HuH-7.5 (cell line): ENCODE data around the gene CALHM1.

Experiments
- DNase-seq: peaks from one replicate; pipeline ENCODE4 v3.0.0; 2011; ENCODE audit warnings: low spot score

CALHM1 gene

DNA sequence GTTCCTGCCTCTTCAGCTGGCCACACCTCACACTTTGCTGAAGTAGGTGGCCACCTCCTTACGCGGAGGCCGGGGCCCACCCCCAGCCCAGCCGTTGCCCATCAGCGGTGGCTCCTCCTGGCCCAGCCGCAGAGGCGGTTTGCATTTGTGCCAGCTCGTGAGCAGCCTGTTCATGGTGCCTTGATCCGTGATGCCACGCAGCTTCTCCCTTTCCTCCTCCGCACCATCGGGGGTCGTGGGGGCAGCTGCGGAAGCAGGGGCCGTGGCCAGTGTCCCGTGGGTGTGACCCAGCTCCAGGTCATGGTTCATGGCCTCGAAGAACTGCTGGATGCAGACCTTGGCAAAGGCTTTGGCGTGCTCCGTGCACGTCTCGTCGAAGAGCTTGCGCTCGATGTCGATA is 3.5 kb downstream of the CALHM1 start:
- no peak for DNase-seq

DNA sequence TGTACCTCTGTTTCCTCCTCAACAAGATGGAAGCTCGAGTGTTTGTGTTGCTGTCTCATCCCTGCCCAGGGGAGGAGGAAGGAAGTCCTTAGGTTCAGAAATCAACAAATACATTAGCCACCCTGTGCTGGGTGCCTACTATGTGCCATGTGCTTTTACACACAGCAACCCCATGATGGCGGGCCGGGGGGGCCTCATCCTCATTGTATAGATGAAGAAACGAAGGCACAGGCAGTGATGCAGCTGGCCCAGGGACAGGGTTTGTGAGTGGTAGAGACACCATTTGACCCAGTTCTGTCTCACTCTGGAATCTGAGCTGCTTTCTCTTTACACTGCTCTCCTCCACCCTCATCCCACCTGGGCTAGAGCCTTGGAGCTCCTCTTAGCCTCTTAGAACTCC is 4.7 kb downstream of the CALHM1 start:
- no peak for DNase-seq

DNA sequence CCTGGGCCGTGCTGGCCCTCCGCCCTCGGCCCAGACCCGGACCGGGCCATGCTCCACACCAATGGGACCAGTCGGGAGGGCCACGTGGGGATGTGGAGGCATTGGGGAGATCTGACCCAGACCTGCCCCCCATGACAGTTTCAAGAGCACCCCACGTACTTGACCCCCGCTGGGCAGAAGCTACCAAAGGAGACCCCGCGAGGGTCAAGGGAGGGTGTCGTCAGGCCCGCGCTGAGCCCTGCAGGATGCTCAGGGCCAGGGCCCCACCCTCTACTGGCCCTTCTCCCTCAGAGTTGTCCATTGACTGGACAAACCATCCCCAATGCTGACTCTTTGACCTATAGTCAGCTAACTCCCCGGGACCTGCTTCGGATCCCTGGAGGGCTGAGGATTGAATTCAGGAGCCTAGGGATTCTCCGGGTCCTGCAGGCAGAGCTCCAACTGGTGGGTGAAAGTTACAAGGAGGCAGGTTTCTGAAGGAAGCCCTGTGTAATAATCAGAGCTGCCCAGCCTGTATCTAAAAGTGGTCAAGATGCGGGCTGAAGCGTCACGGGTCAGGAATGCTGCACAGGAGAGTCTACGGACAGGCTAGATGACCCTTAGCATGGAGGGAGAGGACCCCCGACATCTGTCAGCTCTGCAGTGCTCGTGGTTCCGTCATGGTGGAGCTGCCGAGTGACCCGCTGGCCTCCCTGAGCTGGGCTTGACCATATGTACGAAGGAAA is 6.0 kb downstream of the CALHM1 start:
- peak; percentile 47 for DNase-seq

DNA sequence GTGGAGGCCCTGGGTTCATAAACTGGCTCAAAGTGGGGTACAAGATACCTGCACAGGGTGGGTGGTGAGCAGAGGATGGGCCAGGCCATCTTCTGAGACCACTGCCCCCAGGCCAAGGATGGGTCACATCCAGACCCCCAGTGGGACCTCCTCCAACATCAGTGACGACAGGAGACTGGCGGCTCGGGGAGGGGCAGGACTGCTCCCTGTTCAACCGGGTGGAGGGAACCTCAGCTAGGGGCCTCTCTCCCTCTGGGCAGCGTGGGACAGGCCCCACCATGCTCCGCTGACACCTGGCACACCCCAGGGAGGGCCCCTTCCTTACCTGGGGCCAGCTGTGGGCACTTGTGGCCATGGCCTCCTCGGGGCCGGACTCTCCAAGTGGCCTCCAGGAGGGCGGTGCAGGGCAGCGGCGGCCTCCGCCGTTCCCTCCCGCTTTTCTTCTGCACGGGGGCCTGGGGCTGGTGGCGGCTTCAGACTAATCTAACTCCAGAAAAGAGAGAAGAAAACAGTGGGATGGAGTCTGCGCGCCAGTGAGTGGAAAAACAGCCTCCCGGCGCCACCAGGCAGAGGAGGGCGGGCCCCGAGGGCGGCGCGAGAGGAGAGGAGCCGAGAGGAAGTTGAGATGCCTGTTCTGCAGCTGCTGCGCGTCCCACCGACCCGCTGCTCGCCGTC is 6.7 kb downstream of the CALHM1 start, which contains the start of gene CALHM2:
Gene CALHM2, minus strand, starts transcription at position 540 of the 675 bp plus-strand sequence. CDS start 2,429 bp downstream, outside the sequence.
- DNase-seq: peak; percentile 81

DNA sequence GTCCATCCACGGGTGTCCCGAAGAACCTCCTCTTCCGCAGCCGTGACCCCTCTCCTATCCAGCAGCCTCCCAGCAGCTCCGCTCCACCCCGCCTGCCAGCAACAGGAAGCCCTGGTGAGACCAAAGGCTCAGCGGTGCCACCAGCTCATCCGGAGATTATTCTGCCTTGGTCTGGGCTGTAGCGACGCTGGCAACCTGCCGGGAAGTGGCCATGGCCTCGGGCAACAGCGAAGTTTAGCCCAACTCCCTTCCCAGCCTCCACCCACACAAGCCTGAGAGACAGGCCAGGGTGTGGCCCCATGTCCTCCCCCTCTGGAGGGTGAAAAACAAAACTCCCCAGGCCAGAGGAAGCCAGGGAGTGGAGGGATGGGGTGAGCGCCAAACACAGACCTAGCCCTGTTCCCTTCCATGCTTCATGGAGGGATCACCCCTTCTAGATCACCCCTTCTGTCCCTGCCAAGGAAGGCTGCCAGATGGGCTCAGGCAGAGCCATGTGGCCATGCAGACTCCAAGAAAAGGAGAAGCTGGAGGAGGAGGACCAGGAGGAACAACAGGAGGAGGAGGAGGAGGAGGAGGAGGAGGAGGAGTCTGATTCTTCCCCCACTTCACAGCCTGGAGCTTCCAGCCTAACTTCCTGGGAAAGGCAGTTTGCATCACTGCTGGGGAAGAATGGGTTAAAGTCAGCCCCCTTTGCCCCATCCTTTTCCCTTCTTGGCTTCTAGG is 7.4 kb downstream of the CALHM1 start:
- peak; percentile 54 for DNase-seq

DNA sequence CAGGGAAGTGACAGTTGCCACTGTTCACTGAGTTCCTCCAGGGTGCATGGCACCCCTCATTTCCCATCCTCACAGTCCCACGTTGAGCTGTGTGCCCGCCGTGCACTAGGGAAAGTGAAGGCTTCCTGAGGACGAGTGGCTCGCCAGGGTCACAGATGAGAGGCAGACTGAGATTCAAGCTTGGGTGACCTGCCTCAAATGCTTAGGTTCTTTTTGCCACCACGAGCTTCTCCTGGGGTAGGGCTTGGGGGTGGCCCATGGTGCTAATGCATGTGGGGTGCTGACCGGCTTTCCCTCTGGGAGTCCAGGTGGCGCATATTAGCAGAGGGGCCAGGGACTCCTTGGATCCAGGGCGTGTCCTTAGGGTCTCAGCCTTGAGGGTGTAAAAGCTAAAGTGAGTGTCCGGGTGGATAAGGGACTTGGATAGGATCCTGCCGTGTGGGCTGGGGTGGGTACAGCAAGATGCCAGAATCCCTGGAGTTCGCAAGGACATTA is 8.5 kb downstream of the CALHM1 start:
- DNase-seq: no peak

DNA sequence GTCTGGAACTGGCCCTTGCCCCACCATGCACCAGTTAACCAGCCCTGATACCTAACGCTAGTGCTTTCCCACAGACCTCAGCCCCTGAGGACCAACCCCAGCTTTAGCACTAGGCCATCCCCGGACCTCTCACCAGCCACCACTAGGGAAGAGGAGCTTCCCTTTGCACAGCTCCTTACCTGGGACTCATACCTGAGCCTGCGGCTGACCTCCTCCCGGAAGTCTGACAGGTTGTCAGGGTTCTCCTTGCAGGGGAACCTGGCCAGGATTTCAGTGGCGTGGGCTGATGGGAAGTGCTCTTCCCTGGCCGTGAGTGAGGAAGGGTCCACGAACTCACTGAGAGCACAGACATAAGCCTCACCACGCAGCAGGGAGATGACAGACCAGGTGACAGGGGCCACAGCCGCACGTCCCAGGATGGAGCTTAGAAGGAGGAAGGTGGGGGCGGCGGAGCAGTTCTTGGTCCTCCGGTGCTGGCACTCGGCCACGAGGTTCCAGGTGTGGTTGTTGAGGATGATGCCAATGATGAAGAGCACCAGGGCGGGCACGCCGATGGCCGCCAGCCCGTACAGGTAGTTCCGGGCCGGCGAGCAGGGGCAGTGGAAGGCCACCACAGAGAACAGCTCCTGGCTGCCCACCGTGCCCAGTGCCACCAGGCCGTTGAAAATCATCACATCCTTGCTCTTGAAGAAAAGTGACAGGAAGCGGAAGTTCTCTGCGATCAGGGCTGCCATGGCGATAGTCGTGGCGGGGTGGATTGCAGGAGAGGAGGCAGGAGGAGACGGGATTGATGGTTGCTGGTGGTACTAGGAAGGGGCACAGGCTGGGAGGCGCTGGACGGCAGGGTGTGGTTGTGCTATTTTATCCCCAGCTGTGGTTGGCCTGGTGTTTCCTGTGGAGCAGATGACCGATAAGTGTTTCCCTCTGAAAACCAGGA is 9.2 kb downstream of the CALHM1 start:
- no peak for DNase-seq

DNA sequence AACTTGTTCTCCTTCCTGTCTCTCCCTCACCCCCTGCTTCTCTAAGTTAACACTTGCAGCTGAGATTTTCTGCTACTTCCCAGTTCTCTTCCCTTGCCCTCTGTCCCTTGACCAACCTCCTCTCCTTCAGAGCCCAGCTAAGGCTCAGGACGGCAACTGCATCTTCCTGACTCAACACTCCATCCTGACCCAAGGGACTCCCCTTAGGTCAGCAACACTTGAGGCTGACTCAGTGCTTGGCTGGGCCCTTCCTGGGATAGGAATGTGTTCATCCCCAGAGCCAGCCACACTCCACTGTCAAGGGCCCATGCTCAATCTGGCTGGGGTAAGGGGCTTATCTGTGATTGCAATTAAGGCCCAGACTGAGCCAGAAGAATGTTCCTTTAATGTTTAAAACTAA is 10.0 kb downstream of the CALHM1 start:
- DNase-seq: no peak

DNA sequence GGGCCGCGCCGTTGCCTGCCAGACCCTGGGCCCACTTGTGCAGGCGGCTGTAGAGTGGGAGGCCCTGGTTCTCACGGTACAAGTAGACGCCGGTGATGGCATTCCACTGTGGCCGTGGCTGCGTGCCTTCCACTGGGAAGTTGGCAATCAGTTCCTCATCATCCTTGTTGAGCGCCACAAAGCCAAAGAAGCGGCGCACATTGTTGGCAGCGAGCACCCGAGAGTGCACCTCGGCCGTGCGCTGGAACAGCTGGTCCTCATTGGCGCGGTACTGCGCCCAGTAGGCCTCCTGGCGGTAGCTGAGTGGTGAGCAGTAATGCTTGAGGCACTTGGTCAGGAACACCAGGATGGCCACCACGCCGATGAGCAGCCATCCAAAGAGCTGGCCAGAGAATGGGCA is 11.5 kb downstream of the CALHM1 start:
- DNase-seq: no peak

DNA sequence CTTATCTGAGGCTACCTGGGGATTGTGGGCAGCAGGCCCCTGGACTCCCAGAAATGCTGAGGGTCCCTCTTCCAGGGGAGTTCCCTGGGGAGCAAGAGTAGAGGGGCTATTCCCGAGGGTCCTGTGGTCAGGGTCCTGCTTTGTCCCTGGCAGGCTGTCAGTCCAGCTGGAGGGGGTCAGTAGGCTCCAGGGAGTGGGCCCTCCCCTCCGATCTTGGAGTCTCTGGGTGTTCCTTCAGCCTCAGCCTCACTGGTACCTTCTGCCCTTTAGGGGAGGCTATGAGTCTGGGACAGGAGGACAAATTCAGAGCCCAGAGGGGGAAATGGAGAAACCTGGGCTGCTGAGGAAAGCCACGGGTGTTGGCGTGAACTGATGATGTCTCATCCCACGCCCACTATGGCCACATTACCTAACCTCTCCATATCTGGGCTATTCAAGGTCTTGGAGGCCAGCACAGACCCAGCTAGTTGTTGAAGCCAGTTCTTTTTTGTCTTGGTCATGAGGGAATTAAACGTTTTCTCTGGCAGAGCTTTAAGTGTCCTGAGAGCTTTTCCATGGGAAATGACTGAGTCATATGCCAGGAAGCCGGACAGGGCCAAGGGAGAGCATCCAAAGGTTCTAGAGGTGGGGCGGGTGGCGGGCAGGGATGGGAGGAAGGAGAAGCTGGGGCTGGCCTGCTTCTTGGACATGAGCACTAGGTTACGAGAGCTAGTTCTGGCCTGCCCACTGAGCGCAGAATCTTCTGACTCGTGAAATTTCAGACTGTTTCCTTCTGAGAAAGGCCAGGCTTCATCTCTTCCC is 12.7 kb downstream of the CALHM1 start:
- no peak for DNase-seq

DNA sequence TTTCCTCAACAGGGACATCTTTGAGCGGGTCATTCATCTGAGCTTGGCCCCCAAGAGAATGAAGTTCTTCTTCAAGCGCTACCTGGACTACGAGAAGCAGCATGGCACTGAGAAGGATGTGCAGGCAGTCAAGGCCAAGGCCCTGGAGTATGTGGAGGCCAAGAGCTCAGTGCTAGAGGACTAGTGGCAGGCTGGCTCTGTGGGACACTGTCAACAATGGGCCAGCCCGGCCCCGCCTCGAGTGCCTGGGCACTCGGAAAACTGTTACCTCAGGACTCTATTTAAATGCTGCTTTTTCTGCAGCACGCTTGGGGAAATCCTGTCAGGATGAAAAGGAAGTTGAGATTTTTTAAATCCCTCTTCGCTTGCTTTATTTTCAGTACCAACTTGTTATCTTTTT is 13.3 kb downstream of the CALHM1 start:
- no peak for DNase-seq

DNA sequence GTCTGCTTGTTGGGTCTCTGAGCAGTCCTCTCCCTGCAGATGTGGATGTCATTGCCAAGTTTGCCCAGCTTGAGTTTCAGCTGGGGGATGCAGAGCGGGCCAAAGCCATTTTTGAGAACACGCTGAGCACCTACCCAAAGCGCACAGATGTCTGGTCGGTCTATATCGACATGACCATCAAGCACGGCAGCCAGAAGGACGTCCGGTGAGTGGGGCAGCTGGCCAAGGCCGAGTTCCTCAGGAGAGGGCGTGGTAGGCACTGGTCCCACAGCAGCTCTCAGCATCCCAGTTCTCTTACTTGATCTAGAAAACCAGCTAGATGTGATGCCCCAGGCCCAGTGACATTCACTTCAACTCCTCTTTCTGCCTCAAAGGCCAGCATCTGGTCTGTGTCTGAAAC is 14.2 kb downstream of the CALHM1 start:
- DNase-seq: no peak

DNA sequence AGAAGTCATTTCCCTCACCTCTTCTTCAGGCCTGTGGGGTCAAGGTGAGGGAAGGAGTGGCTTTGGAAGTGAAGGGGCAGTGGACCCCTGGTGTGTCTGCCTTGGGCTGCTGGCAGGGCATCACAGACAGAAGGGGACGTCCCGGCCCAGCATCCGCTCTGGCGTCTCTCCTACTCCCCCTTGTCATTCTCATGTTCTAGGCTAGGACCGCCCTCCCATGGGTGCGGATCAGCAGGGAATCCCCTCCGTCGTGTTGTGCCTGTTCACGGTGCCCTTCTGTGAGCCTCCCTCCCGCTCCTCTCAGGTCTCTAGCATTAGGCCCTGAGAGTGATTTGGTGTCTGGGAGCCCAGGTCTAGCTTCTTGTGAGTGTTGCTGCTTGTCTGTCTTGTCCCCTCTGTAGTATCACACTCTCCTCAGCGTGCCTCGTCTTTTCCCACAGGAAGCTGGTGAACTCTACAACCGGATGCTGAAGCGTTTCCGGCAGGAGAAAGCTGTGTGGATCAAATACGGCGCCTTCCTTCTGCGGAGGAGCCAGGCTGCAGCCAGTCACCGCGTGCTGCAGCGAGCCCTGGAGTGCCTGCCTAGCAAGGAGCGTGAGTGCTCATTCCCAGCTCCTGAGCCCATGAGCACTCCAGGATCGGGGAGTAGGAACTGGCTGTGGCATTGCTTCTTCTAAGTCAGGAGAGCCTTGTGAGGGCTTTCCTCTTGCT is 15.1 kb downstream of the CALHM1 start:
- no peak for DNase-seq

DNA sequence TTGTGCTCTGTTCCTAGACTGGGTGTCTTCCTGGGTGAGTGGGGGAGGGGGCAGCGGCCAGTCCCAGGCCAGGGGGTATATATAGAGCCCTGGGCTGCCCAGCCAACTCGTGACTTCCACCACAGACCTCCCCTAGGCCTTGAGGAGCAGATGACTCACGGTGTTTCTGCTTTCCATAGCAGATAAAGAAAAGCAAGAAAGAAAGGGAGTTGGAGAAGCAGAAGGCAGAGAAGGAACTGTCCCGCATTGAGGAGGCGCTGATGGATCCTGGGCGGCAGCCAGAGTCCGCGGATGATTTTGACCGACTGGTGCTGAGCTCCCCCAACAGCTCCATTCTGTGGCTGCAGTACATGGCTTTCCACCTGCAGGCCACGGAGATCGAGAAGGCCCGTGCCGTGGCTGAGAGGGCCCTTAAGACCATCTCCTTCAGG is 16.7 kb downstream of the CALHM1 start:
- no peak for DNase-seq

DNA sequence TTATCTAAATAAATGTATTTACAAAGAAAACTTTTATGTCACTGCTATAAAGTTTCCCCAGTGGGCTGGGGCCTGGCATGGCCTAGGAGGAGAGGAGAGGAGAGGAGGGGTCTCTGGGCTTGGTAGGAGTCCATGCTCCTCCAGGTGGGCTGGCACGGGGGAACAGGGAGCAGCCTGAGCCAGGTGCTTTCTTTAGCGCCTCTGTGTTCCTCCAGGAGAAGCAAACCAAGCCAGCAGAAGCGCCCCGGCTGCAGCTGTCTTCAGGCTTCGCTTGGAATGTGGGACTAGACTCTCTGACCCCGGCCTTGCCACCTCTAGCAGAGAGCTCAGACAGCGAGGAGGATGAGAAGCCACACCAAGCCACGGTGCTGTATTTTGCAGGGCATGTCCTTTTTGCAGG is 17.1 kb downstream of the CALHM1 start:
- no peak for DNase-seq

DNA sequence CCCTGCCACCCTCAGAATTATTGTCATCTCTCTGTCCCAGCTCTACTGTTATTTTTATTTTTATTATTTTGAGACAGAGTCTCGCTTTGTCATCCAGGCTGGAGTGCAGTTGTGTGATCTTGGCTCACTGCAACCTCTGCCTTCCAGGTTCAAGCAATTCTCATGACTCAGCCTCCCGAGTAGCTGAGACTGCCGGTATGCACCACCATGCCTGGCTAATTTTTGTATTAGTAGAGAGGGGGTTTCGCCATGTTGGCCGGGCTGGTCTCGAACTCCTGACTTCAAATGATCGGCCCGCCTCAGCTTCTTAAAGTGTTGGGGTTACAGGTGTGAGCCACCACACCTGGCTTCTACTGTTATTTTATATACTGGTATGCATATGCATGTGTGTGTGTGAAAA is 17.5 kb downstream of the CALHM1 start:
- DNase-seq: no peak

DNA sequence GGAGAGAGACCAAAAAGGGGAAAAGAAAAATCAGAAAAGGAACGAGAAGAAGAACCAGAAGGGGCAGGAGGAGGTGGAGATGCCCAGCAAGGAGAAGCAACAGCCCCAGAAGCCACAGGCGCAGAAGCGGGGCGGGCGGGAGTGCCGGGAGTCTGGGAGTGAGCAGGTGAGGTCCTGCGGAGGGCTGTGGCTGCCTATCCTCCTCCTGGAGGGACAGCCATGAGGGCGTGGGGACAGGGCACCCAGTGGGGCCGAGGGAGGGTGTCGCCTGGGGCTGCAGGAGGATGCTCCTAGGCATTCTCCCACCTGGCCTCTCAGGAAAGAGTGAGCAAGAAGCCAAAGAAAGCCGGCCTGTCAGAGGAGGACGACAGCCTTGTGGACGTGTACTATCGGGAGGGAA is 18.3 kb downstream of the CALHM1 start:
- no peak for DNase-seq

DNA sequence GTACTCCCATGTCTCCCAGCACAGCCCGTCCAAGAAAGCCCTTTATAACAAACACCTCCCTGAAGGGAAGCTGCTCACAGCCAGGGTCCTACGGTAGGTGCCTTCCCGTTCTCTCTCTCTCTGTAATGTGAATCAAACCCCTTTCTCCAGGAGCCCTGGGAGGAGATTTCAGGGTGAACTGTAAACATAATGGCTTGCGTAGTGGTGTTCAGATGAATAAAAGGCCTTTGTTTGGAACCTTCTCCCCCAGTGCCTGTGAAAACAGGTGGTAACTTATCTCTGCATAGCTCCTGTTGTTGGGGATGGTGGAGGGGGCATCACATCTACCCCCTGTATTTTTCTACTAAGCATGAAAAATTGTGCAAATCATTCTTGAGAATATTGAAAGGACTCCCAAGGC is 18.9 kb downstream of the CALHM1 start:
- DNase-seq: no peak

DNA sequence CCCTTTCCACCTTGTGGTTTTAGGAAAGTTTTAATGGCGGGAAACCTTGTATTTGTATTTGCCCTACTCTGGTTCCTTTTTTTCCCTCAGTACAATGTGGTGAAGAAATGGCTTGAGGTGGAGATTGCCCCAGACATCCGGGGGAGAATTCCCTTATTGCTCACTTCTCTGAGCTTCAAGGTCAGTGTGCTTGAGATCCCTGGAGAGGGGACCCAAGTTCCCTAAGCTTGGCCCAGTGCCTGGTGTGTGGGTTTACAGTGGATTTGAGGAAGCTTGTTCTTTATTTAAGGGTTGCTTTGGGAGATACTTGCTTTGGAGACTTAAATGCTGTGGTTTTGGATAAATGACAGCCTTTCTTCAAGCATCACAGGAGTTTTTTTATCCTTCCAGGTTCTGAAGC is 24.8 kb downstream of the CALHM1 start:
- no peak for DNase-seq

DNA sequence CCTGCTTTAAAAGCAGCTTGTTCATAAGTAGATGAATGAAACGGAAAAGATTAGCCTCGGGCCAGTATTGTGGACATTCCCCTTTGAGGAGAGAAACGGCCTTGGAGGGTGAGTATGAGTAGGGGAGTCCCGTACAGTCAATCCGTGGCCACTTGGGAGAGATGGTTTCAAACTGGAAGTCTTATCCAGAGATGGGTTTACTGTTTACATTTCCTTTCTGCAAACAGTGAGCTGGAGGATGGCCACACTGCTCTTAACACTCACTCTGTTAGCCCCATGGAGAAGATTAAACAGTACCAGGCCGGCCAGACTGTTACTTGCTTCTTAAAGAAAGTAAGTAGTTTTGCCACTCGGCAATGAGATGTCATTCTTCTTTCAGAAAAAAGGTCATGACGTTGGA is 26.8 kb downstream of the CALHM1 start:
- no peak for DNase-seq
